Measurements from ENCODE around the gene DNASE1L2.
"Not testable (repeated sequence)": the region's sequence is repeated elsewhere in the genome, so short reads cannot be mapped to it uniquely, and the experiment has no call there.

The DNASE1L2 gene

DNA sequence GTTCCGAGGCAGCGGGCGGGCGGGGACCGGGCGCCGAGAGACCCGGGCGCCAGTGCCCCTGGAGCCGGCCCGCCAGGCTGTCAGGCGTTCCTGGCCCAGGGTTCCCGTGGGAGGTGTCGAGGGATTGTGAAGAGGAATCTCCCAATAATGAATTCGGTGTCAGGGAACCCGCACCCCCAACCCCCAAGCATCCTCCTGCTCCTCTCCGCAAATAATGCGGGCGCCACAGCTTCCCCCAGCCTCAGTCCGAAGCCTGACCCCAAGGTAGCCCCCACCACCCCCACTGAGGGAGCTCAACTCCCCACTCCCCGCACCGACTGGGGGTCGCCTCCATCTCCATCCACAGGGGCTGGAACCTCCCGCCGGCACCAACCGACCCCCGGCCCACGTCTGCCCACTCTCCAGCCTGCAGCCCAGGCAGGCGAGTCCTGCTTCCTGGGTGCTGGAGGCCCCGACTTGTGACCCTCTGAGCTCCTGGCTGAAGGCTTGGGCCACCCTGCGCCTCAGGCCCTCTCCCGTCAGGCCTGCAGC is 39.2 kb upstream of the DNASE1L2 start:
- Mint-ChIP-seq H3K9me3 (no peaks in the 10 kb centered on the region), H3K27ac (no peak overlapping the region), H3K4me1 (ENCODE audit: low read depth) (peaks cover 2% of the 10 kb centered on the region), H3K27me3 (ENCODE audit: low read depth) (peaks cover 42% of the 10 kb centered on the region), H3K4me3 (peak overlapping the region; percentile 17), H3K36me3 (ENCODE audit: low read depth) (no peaks in the 10 kb centered on the region)

DNA sequence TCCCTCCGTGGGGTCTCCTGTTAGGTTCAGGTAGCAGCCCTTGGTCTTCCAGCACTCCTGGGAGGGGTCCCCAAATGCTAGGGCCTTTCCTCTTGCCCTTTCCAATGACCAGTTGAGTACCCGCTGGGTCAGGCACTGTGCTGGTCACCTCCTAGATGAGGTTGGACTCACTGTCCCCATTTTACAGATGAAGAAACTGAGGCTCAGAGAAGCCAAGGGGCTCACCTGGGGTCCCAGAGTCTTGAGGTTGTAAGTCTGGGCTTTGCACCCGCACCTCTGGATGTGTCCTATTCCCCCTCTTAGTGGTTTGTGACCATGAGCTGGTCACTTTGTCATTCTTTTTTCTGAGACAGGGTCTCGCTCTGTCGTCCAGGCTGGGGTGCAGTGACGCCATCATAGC is 38.5 kb upstream of the DNASE1L2 start:
- H3K4me3 Mint-ChIP-seq: peak overlapping the region; percentile 28

DNA sequence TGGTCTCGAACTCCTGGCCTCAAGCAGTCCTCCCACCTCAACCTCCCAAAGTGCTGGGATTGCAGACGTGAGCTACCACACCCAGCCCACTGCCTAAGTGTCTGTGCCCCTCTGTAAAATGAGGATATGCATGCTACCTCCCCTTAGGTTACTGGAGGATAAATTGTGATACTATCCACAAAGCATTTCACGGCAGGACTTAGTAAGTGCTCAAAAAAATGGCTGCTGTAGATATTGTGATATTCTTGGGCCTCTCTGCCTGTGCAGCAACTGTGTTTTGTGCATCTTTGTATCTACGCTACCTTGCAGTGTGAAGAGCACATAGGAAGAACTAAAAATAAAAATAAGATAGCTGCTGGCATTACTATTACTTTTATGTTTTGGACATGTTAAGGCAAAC is 38.0 kb upstream of the DNASE1L2 start:
- Mint-ChIP-seq H3K4me3 (peak overlapping the region; percentile 28), H3K27me3 (ENCODE audit: low read depth) (peaks cover 42% of the 10 kb centered on the region), H3K9me3 (no peaks in the 10 kb centered on the region), H3K36me3 (ENCODE audit: low read depth) (peaks cover 1% of the 10 kb centered on the region), H3K27ac (no peak overlapping the region), H3K4me1 (ENCODE audit: low read depth) (peaks cover 2% of the 10 kb centered on the region)

More for the DNA sequence above, 38.5 kb upstream of the DNASE1L2 start:
- peaks cover 2% of the 10 kb centered on the region for H3K4me1 Mint-ChIP-seq (ENCODE audit: low read depth)
- peaks cover 42% of the 10 kb centered on the region for H3K27me3 Mint-ChIP-seq (ENCODE audit: low read depth)
- H3K9me3 Mint-ChIP-seq: no peaks in the 10 kb centered on the region
- peaks cover 1% of the 10 kb centered on the region for H3K36me3 Mint-ChIP-seq (ENCODE audit: low read depth)
- H3K27ac Mint-ChIP-seq: no peak overlapping the region

DNA sequence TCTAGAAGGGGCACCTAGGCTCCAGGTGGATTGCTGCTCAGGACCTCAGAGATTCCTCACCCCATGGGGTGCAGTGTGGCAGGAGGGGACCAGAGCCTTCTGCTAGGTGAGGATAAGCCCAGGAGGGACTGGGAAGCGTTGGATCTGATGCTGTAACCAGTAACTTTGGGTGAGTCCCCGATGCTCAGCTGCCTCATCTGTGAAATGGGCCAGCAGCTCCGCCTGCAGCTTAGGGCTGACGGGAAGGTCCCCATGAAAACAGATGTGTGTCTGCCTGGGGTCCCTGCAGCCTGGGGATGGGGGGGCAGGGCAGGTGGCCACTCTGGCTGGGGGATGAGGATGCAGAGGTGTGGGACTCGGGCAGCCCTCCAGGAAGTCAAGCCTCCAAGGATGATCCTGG is 37.1 kb upstream of the DNASE1L2 start:
- Mint-ChIP-seq H3K27me3 (ENCODE audit: low read depth) (peaks cover 42% of the 10 kb centered on the region), H3K9me3 (no peaks in the 10 kb centered on the region), H3K4me1 (ENCODE audit: low read depth) (peaks cover 2% of the 10 kb centered on the region), H3K36me3 (ENCODE audit: low read depth) (peaks cover 1% of the 10 kb centered on the region), H3K4me3 (no peak overlapping the region), H3K27ac (no peak overlapping the region)

DNA sequence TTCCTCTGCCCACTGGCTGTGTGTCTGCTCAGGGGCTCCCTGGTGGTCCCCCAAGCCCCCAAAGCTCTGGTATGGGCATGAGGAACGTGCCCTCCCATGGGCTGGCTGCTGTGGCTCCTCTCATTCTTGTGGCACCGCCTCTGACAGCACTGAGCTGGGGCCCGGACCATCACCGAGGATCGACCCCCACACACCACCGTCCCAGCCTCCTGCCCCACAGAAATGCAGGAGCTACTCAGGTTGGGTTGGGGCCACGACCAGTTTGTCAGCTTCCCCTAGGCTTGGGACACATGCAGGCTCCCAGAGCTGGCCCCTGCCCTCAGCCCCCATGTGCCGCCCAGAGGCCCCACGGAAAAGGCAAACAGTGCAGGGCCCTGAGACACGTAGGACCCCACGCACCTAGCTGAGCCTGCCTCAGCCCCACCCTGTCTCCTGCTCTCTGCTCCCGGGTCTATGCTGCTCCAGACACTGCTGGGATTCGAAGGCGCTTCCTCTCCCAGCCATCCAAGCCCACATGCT is 36.6 kb upstream of the DNASE1L2 start:
- Mint-ChIP-seq H3K27ac (no peak overlapping the region), H3K9me3 (no peaks in the 10 kb centered on the region), H3K36me3 (ENCODE audit: low read depth) (peaks cover 1% of the 10 kb centered on the region), H3K27me3 (ENCODE audit: low read depth) (peaks cover 40% of the 10 kb centered on the region), H3K4me3 (no peak overlapping the region), H3K4me1 (ENCODE audit: low read depth) (peaks cover 6% of the 10 kb centered on the region)

DNA sequence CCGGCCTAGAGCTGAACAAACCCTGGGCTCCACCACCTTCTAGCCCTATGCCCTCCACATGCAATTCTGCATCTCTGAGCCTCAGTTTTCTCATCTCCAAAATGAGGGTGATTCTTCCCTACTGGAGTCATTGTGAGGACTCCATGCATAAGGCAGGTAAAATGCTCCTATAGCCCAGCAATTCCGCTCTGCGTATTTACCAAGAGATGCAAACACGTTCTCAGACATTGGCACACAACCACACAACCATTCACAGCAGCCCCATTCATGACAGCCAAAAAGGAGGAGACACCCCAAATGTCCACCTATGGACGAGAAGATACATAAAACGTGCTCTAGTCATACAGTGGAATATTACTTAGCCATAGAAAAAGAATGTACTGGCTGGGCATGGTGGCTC is 35.9 kb upstream of the DNASE1L2 start:
- Mint-ChIP-seq H3K27me3 (ENCODE audit: low read depth) (peaks cover 34% of the 10 kb centered on the region), H3K4me1 (ENCODE audit: low read depth) (peaks cover 4% of the 10 kb centered on the region), H3K9me3 (no peaks in the 10 kb centered on the region), H3K27ac (no peak overlapping the region), H3K4me3 (no peak overlapping the region), H3K36me3 (ENCODE audit: low read depth) (peaks cover 1% of the 10 kb centered on the region)

DNA sequence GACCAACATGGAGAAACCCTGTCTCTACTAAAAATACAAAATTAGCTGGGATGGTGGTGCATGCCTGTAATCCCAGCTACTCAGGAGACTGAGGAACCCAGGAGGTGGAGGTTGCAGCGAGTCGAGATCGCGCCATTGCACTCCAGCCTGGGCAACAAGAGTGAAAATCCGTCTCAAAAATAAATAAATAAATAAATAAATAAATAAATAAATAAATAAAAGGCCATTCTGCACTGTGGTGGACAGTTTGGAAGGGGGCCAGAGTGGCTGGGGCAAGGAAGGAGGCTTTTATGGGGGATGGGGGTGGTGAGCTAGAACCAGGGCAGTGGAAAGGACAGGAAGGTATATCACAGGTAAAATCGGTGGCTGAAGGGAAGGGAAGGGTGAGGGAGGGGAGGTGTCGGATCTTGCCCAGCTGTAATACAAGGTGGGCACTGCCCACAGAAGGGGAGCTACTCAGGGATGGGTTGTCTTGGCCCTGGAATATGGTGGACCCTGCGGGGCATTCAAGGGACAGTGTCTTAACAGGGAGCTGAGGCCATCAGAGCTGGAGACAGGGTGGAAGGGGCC is 33.0 kb upstream of the DNASE1L2 start:
- H3K9me3 Mint-ChIP-seq; H3K27ac Mint-ChIP-seq; H3K36me3 Mint-ChIP-seq (ENCODE audit: low read depth): not testable (repeated sequence)
- Mint-ChIP-seq H3K4me1 (ENCODE audit: low read depth) (peaks cover 13% of the 10 kb centered on the region), H3K4me3 (peak overlapping the region; percentile 32), H3K27me3 (ENCODE audit: low read depth) (peaks cover 22% of the 10 kb centered on the region)

DNA sequence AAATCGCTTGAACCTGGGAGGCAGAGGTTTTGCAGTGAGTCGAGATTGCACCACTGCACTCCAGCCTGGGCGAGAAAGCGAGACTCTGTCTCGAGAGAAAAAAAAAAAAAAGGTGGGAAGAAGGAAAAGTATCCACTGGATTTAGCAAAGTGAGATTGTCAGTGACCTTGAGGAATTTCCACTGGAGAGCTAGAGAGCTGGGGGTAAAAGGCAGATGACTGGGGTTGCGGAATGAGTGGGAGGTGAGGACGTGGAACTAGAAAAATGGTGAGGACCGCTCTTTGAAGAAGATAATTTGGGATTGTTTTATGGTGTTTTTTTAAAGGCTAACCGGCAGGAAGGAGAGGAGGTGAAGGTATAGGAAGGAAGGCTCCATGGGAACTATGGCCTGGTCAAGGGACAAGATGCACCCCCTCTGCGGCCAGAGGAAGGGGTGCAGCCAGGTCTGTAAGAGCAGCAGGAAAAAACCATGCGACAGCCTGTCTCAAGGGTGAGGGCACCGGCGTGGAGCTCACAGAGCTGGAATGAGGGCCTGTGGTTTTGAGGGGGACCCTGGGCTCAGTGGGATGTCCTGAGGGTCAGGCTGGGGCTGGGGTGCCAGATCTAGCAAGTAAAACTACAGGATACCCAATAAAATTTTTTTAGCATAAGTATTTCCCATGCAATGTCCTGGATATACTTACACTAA is 31.7 kb upstream of the DNASE1L2 start:
- peak overlapping the region; percentile 74 for H3K4me3 Mint-ChIP-seq
- peaks cover 12% of the 10 kb centered on the region for H3K27me3 Mint-ChIP-seq (ENCODE audit: low read depth)
- H3K36me3 Mint-ChIP-seq (ENCODE audit: low read depth): peaks cover 10% of the 10 kb centered on the region
- H3K9me3 Mint-ChIP-seq: no peaks in the 10 kb centered on the region
- peak overlapping the region; percentile 72 for H3K27ac Mint-ChIP-seq
- peaks cover 13% of the 10 kb centered on the region for H3K4me1 Mint-ChIP-seq (ENCODE audit: low read depth)

DNA sequence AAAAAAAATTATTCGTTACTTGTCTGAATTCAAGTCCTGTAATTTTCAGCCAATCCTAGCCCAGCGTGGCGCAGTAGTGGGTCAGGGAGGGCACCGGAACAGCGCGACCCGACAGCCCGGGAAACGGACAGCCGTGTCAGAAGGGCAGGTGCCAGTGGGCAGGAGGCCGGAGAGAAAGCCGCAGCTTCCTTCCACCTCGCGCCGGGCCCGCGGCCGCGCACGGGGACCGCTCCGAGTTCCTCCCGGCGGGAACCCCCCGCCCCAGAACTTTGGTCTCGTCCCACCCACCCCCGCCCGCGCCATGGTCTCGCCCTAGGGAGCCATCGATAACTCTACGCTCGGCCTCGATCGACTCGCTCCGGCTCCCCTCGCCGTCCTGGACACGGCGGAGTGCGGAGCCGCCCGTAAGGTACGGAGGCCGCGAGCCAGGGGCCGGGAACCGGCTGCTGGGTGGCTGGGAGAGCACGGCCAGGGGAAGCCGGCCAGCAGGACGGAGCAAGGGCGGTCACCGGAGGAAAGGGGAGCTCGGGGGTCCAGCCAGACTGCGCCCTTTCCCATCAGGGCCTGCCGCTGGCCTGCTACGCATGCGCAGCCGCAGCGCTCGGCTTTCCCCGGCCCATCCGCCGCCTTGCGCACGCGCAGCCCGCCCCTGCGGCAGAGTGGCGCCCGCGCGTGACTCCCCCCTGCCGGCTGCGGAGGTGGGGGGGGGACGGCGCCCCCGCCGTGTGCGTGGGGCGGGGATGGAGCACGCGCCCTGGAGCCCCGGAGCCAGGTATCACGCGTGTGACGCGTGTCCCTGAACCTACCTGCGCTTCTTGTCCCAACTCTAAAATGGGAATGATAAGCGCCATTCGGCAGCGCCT is 30.9 kb upstream of the DNASE1L2 start, which contains the start of gene MLST8:
Gene MLST8, plus strand, starts transcription at position 351 of the 863 bp plus-strand sequence. CDS start 632 bp downstream, outside the sequence.
- Mint-ChIP-seq H3K27ac (peak within 1 kb of the TSS; percentile 80), H3K9me3 (no peaks in the 10 kb centered on the region), H3K4me1 (ENCODE audit: low read depth) (peaks cover 13% of the 10 kb centered on the region), H3K4me3 (peak within 1 kb of the TSS; percentile 83), H3K36me3 (ENCODE audit: low read depth) (peaks cover 10% of the 10 kb centered on the region), H3K27me3 (ENCODE audit: low read depth) (peaks cover 9% of the 10 kb centered on the region)

DNA sequence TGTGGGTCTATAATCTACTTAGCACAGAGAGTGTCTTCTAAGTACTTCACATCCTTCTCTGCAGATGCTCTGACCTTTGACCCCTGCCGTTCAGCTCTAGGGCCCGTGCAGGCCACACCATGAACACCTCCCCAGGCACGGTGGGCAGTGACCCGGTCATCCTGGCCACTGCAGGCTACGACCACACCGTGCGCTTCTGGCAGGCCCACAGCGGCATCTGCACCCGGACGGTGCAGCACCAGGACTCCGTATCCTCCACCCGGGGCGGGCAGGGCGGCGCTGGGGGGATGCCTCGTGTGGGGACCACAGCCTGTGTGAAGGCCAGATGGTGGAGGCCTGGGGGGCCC is 30.3 kb upstream of the DNASE1L2 start:
- H3K27ac Mint-ChIP-seq: peak overlapping the region; percentile 62
- H3K36me3 Mint-ChIP-seq (ENCODE audit: low read depth): peaks cover 10% of the 10 kb centered on the region
- H3K9me3 Mint-ChIP-seq: no peaks in the 10 kb centered on the region
- H3K4me3 Mint-ChIP-seq: peak overlapping the region; percentile 83
- peaks cover 13% of the 10 kb centered on the region for H3K4me1 Mint-ChIP-seq (ENCODE audit: low read depth)
- H3K27me3 Mint-ChIP-seq (ENCODE audit: low read depth): peaks cover 4% of the 10 kb centered on the region

DNA sequence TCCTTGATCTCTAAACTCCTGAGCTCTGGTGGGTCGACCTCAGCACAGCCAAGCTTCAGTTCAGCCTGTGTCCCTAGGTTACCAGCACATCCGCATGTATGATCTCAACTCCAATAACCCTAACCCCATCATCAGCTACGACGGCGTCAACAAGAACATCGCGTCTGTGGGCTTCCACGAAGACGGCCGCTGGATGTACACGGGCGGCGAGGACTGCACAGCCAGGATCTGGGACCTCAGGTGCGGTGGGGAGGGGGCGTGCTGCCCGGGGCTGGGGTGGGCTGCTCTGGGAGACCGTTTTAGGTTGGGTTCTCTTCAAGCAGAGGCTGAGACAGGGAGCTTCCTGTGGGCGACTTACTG is 29.8 kb upstream of the DNASE1L2 start:
- Mint-ChIP-seq H3K4me1 (ENCODE audit: low read depth) (peaks cover 13% of the 10 kb centered on the region), H3K4me3 (peak overlapping the region; percentile 83), H3K36me3 (ENCODE audit: low read depth) (peaks cover 10% of the 10 kb centered on the region), H3K27me3 (ENCODE audit: low read depth) (peaks cover 4% of the 10 kb centered on the region), H3K9me3 (no peaks in the 10 kb centered on the region), H3K27ac (peak overlapping the region; percentile 76)

DNA sequence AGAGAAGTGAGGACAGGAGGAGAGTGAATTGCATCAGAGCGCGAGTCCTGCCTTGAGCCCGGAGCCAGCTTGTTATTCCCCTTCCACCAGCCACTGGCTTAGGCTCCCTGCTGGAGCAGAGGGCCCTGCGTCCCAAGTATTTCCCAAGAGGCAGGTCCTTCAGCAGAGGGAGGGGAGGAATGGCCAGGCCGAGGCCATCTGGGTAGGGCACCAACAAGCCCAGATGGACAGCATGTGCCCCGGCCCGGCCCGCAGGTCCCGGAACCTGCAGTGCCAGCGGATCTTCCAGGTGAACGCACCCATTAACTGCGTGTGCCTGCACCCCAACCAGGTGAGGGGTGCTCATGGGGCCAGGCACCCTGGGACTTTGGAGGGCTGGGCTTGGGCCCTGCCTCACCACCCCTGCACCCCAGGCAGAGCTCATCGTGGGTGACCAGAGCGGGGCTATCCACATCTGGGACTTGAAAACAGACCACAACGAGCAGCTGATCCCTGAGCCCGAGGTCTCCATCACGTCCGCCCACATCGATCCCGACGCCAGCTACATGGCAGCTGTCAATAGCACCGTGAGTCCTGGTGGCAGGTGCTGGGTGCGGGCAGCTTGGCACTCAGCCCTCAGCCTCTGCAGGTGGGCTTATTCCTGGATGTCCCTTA is 29.3 kb upstream of the DNASE1L2 start:
- Mint-ChIP-seq H3K4me1 (ENCODE audit: low read depth) (peaks cover 15% of the 10 kb centered on the region), H3K36me3 (ENCODE audit: low read depth) (peaks cover 10% of the 10 kb centered on the region), H3K27ac (peak overlapping the region; percentile 42)

DNA sequence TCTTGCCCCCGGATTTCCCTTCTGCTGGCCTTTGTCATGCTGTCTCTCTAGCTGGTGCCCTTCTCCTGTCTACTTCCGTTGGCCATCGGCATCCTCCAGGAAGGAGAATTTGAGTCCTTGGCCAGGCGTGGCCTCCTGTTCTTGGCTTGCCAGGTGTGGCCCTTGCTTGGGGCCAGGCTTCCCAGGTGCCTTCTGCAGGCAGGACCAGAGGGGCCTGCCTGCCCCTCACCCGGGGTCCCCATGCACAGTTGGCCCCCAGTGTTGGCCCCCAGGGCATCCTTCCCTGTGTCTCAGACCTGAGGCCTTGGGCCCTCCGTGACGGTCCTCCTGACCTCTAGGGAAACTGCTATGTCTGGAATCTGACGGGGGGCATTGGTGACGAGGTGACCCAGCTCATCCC is 28.4 kb upstream of the DNASE1L2 start:
- Mint-ChIP-seq H3K27me3 (ENCODE audit: low read depth) (no peaks in the 10 kb centered on the region), H3K4me1 (ENCODE audit: low read depth) (peaks cover 22% of the 10 kb centered on the region), H3K9me3 (no peaks in the 10 kb centered on the region), H3K4me3 (peak overlapping the region; percentile 74), H3K27ac (peak overlapping the region; percentile 42), H3K36me3 (ENCODE audit: low read depth) (peaks cover 8% of the 10 kb centered on the region)

More for the DNA sequence above, 29.3 kb upstream of the DNASE1L2 start:
- H3K27me3 Mint-ChIP-seq (ENCODE audit: low read depth): peaks cover 4% of the 10 kb centered on the region
- H3K9me3 Mint-ChIP-seq: no peaks in the 10 kb centered on the region
- H3K4me3 Mint-ChIP-seq: peak overlapping the region; percentile 83

DNA sequence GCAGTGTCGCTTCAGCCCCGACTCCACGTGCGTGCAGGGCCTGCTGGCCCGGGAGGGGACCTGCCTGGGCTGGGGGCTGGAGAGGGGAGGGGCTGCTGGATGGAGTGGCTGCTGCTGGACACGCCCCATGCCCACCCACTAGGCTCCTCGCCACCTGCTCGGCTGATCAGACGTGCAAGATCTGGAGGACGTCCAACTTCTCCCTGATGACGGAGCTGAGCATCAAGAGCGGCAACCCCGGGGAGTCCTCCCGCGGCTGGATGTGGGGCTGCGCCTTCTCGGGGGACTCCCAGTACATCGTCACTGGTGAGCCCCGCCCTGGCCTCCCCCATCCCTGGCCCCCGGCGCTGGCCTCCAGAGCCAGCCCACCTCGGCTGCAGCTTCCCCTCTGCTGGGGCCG is 27.9 kb upstream of the DNASE1L2 start:
- no peak overlapping the region for H3K4me3 Mint-ChIP-seq
- H3K9me3 Mint-ChIP-seq: no peaks in the 10 kb centered on the region
- H3K4me1 Mint-ChIP-seq (ENCODE audit: low read depth): peaks cover 24% of the 10 kb centered on the region
- H3K27ac Mint-ChIP-seq: no peak overlapping the region
- no peaks in the 10 kb centered on the region for H3K27me3 Mint-ChIP-seq (ENCODE audit: low read depth)
- peaks cover 8% of the 10 kb centered on the region for H3K36me3 Mint-ChIP-seq (ENCODE audit: low read depth)
